C4-2B (cell line): Measurements from ENCODE around the gene ARHGEF19.

Experiments used
- ZFX ChIP-seq: fragments of 450-650 bp; IDR thresholded peaks from 2 replicates; pipeline ENCODE4 v1.6.1; 2017
- TF ChIP-seq, protein P1 (sequence below): fragments of 450-650 bp; conservative IDR thresholded peaks from 2 replicates; pipeline ENCODE4 v1.5.1; 2017; ENCODE audit warnings: mild to moderate bottlenecking

DNA sequence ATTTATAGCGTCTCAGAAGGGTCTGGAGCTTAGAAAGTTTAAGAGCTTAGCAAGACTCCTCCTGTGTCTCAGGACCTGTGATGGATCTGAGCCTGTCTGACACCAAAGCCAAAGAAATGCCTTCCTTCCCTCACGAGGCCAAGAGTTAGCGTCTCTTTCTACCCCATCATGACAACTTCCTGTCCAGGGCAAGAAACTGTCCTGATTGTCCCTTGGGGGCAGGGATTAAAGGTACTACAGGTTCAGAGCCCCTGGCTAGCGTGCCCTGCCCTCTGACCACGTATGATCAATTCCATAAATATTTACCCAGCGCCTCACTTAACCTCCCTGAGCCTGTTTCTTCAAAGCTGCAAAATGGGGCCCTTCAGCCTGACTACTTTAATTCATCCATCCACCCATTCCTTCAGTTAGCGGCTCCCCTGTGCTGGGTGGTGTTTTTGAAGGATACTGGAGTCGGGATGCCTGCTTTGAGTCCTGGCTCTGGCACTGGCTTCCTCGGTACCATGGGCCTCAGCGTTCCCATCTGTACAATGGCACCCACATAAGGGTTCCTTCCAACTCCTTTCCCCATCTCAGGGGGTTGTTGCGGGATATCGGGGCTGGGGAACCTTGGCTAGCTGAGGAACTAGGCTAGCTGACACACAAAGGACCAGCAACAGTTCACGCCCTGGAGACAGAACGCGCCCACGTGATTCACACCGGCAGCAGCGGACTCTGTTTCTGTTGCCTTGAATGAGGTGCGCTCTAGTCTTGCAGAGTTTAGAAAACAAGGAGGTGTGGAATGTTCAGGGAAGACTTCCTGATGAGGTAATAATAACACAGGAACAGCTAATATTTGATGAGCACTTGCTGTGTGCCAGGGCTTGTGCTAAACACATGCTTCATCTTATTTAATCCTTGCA, 33.6 kb downstream of the ARHGEF19 start:
- TF ChIP-seq, protein P1, sequence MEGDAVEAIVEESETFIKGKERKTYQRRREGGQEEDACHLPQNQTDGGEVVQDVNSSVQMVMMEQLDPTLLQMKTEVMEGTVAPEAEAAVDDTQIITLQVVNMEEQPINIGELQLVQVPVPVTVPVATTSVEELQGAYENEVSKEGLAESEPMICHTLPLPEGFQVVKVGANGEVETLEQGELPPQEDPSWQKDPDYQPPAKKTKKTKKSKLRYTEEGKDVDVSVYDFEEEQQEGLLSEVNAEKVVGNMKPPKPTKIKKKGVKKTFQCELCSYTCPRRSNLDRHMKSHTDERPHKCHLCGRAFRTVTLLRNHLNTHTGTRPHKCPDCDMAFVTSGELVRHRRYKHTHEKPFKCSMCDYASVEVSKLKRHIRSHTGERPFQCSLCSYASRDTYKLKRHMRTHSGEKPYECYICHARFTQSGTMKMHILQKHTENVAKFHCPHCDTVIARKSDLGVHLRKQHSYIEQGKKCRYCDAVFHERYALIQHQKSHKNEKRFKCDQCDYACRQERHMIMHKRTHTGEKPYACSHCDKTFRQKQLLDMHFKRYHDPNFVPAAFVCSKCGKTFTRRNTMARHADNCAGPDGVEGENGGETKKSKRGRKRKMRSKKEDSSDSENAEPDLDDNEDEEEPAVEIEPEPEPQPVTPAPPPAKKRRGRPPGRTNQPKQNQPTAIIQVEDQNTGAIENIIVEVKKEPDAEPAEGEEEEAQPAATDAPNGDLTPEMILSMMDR: no peak
- TF ChIP-seq ZFX: no peak
